Neural crest cell (in vitro differentiated cells): ENCODE measurements around the gene CDC42EP1. TPM values are rescaled to one million over a fixed set of nuclear protein-coding genes. Genes with fewer than 3 reads are reported as not detected.

Experiments
- DNase-seq: peaks from one replicate; pipeline ENCODE4 v3.0.0; 2021; ENCODE audit warnings: low read depth, mixed read lengths, low spot score
- H3K27ac Mint-ChIP-seq: one replicate; pipeline ENCODE4 v1.8.0; 2021; ENCODE audit warnings: mild to moderate bottlenecking, mixed read lengths; ENCODE audit not compliant: unreplicated experiment
- H3K27me3 Mint-ChIP-seq: 2 replicates; pipeline ENCODE4 v1.8.0; 2021; ENCODE audit warnings: low read depth, mild to moderate bottlenecking, mixed read lengths
- H3K36me3 Mint-ChIP-seq: 2 replicates; pipeline ENCODE4 v1.8.0; 2021; ENCODE audit warnings: low read depth, mild to moderate bottlenecking, mixed read lengths
- H3K4me1 Mint-ChIP-seq: 2 replicates; pipeline ENCODE4 v1.8.0; 2021; ENCODE audit warnings: mixed read lengths
- H3K4me3 Mint-ChIP-seq: one replicate; pipeline ENCODE4 v1.8.0; 2021; ENCODE audit warnings: mild to moderate bottlenecking, mixed read lengths
- H3K9me3 Mint-ChIP-seq: 2 replicates; pipeline ENCODE4 v1.8.0; 2021; ENCODE audit warnings: mixed read lengths
- CTCF ChIP-seq: fragments of 200-600 bp; sonication (generic); conservative IDR thresholded peaks from 2 replicates; pipeline ENCODE4 v1.5.0; 2021; ENCODE audit warnings: antibody characterized with exemption, mild to moderate bottlenecking
- total RNA-seq: library from RNA; stranded (reverse); gene quantifications from 2 replicates; pipeline ENCODE4 v1.2.1, GENCODE V29; 2021

The CDC42EP1 gene
- total RNA-seq, 1 donor from 2014 or later = 22.6 TPM

GRCh38 chr22:37611207-37611606 lies 50.9 kb downstream of the CDC42EP1 start:
- H3K9me3 Mint-ChIP-seq = no peaks in the 10 kb centered on the region
- no peak overlapping the region for H3K27ac Mint-ChIP-seq
- H3K4me3 Mint-ChIP-seq = peak overlapping the region; percentile 96
- TF ChIP-seq CTCF = no peak
- H3K27me3 Mint-ChIP-seq = peaks cover 7% of the 10 kb centered on the region
- peaks cover 35% of the 10 kb centered on the region for H3K4me1 Mint-ChIP-seq
- no peak for DNase-seq
- H3K36me3 Mint-ChIP-seq = peaks cover 5% of the 10 kb centered on the region

GRCh38 chr22:37616201-37617083 lies 56.2 kb downstream of the CDC42EP1 start:
- no peak overlapping the region for H3K4me3 Mint-ChIP-seq
- H3K4me1 Mint-ChIP-seq = peaks cover under 1% of the 10 kb centered on the region
- no peaks in the 10 kb centered on the region for H3K27me3 Mint-ChIP-seq
- H3K27ac Mint-ChIP-seq = no peak overlapping the region
- no peak for TF ChIP-seq CTCF
- no peak for DNase-seq
- H3K36me3 Mint-ChIP-seq = peaks cover 7% of the 10 kb centered on the region
- H3K9me3 Mint-ChIP-seq = no peaks in the 10 kb centered on the region

- no peak for DNase-seq
- H3K4me3 Mint-ChIP-seq = peak overlapping the region; percentile 39
- peaks cover 7% of the 10 kb centered on the region for H3K36me3 Mint-ChIP-seq
- H3K4me1 Mint-ChIP-seq = no peaks in the 10 kb centered on the region
- no peak overlapping the region for H3K27ac Mint-ChIP-seq
- H3K9me3 Mint-ChIP-seq = no peaks in the 10 kb centered on the region
- no peaks in the 10 kb centered on the region for H3K27me3 Mint-ChIP-seq
- no peak for TF ChIP-seq CTCF
Measured at GRCh38 chr22:37617431-37617830, 57.2 kb downstream of the CDC42EP1 start.

GRCh38 chr22:37618072-37618656 lies 57.9 kb downstream of the CDC42EP1 start:
- H3K9me3 Mint-ChIP-seq = no peaks in the 10 kb centered on the region
- no peaks in the 10 kb centered on the region for H3K4me1 Mint-ChIP-seq
- no peak overlapping the region for H3K4me3 Mint-ChIP-seq
- no peak for DNase-seq
- no peaks in the 10 kb centered on the region for H3K27me3 Mint-ChIP-seq
- no peak overlapping the region for H3K27ac Mint-ChIP-seq
- TF ChIP-seq CTCF = no peak
- H3K36me3 Mint-ChIP-seq = peaks cover 7% of the 10 kb centered on the region

- no peak overlapping the region for H3K4me3 Mint-ChIP-seq
- H3K36me3 Mint-ChIP-seq = peaks cover 8% of the 10 kb centered on the region
- no peak for DNase-seq
- H3K9me3 Mint-ChIP-seq = no peaks in the 10 kb centered on the region
- TF ChIP-seq CTCF = no peak
- H3K27me3 Mint-ChIP-seq = no peaks in the 10 kb centered on the region
- H3K4me1 Mint-ChIP-seq = peaks cover 2% of the 10 kb centered on the region
- no peak overlapping the region for H3K27ac Mint-ChIP-seq
Measured at GRCh38 chr22:37618674-37619073, 58.4 kb downstream of the CDC42EP1 start.

Other genes with a start within 250 kb of the CDC42EP1 start
- gene ELFN2, start 133.0 kb upstream of the CDC42EP1 start, total RNA-seq = 0.09 and 0.27 TPM in 2 replicates
- 3.2 and 4.7 TPM in 2 replicates for gene MFNG, start 74.1 kb upstream of the CDC42EP1 start, total RNA-seq
- gene CARD10, start 41.1 kb upstream of the CDC42EP1 start, total RNA-seq = 7.0 and 7.3 TPM in 2 replicates
- gene LGALS2, start 19.6 kb downstream of the CDC42EP1 start, total RNA-seq = not detected in 2 replicates
- 85.1 and 88.6 TPM in 2 replicates for gene GGA1, start 48.4 kb downstream of the CDC42EP1 start, total RNA-seq
- gene SH3BP1, start 79.2 kb downstream of the CDC42EP1 start, total RNA-seq = 36.4 and 36.6 TPM in 2 replicates
- gene PDXP, start 98.2 kb downstream of the CDC42EP1 start, total RNA-seq = 51.5 and 55.3 TPM in 2 replicates
- 16.1 and 21.0 TPM in 2 replicates for gene LGALS1, start 115.2 kb downstream of the CDC42EP1 start, total RNA-seq
- gene NOL12, start 125.9 kb downstream of the CDC42EP1 start, total RNA-seq = 43.3 and 44.5 TPM in 2 replicates
- gene TRIOBP, start 136.6 kb downstream of the CDC42EP1 start, total RNA-seq = 45.8 and 53.2 TPM in 2 replicates
- 53.1 and 55.8 TPM in 2 replicates for gene GCAT, start 247.5 kb downstream of the CDC42EP1 start, total RNA-seq